OCI-LY1 (cell line): ENCODE measurements around the gene WDR82.

ENCODE experiments used
- EZH2 ChIP-seq: fragments of 200-600 bp; sonication (generic), shearing (Covaris generic); IDR thresholded peaks from 2 replicates; pipeline ENCODE4 v1.8.0; 2017; ENCODE audit warnings: borderline replicate concordance, mixed run types, mild to moderate bottlenecking, antibody characterized with exemption, low read length, moderate library complexity, mixed read lengths
- TF ChIP-seq, protein P1 (sequence below): fragments of 200-600 bp; sonication (generic), shearing (Covaris generic); IDR thresholded peaks from 2 replicates; pipeline ENCODE4 v1.5.1; 2017; ENCODE audit warnings: mild to moderate bottlenecking, antibody characterized with exemption, low read length, moderate library complexity, mixed read lengths

DNA sequence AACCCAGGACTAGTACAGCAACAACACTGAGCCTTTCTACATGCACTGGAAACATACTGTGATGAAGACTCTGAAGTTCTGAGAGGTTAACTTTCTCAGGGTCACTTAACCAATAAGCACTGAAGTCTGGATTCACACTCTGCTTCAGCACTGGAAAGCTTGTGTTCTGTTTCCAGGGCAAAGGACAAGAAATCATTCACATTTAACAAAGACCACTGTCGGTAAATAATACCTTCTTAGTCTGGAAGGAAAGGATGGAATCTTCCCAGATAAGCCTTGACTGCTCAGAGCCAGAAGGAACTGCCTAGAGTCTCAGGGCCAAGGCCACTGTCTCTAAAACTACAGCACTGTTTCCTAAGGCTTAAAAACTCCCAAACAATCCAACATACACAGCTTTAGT lies 4.9 kb upstream of the WDR82 start:
- TF ChIP-seq, protein P1, sequence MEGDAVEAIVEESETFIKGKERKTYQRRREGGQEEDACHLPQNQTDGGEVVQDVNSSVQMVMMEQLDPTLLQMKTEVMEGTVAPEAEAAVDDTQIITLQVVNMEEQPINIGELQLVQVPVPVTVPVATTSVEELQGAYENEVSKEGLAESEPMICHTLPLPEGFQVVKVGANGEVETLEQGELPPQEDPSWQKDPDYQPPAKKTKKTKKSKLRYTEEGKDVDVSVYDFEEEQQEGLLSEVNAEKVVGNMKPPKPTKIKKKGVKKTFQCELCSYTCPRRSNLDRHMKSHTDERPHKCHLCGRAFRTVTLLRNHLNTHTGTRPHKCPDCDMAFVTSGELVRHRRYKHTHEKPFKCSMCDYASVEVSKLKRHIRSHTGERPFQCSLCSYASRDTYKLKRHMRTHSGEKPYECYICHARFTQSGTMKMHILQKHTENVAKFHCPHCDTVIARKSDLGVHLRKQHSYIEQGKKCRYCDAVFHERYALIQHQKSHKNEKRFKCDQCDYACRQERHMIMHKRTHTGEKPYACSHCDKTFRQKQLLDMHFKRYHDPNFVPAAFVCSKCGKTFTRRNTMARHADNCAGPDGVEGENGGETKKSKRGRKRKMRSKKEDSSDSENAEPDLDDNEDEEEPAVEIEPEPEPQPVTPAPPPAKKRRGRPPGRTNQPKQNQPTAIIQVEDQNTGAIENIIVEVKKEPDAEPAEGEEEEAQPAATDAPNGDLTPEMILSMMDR = no peak
- no peak for TF ChIP-seq EZH2
